GM12892 (cell line): ENCODE results near the gene ACTA2.
A peak's percentile ranks its signal among the peaks of the same experiment; 100 is the strongest.

Experiments used
- POLR2A ChIP-seq: IDR thresholded peaks from 2 replicates; pipeline ENCODE4 v1.6.1; 2011; ENCODE audit warnings: low read depth, low read length, control low read depth
- POLR2AphosphoS5 ChIP-seq: IDR thresholded peaks from 2 replicates; pipeline ENCODE4 v1.6.1; 2011; ENCODE audit warnings: low read depth, low read length, control low read depth
- TAF1 ChIP-seq: IDR thresholded peaks from 2 replicates; pipeline ENCODE4 v1.6.1; 2011; ENCODE audit warnings: low read depth, mild to moderate bottlenecking, control low read depth, low read length, borderline replicate concordance

- peak; percentile 92 for TF ChIP-seq POLR2A
- no peak for TF ChIP-seq TAF1
- TF ChIP-seq POLR2AphosphoS5, result peak; percentile 91
These were observed 38.0 kb upstream of the ACTA2 start, which contains the start of gene FAS for GRCh38 chr10:88990384-88991160.
